ENCODE results near the gene ESYT3. TPM values are rescaled to one million over a fixed set of nuclear protein-coding genes. Genes with fewer than 3 reads are reported as not detected.

The ESYT3 gene
- polyA plus RNA-seq, 1 experiment: 0.01 TPM

DNA sequence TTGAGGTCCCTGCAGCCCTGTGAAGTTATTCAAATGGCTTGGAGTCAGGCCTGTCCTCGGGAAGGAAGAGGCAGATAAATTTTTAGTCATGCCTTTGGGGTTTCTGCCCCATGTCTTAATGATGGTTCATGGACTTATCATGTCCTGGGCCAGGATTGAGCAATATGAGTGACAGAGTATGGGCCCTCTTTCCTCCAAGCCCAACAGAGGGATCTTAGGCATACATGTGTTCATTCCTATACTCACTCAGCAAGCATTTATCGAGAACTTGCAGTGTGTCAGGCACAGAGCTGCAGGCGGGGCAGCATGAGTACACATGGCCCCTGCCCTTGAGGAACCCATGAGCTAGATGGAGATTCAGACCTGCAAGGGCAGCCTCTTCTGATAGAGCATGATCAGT, 6.2 kb downstream of the ESYT3 start:
- no peak for TF ChIP-seq CTCF (IDR thresholded peaks at IDR 0.05; ENCODE audit: low read depth, low read length)
- ChIA-PET CTCF (interaction anchor here (1.1 to 3.1 kb wide), 4 partner anchors 9 to 483 kb away, joined by 3 to 19 read pairs (median 4); no protein-coding TSS in a partner anchor), POLR2A (no interaction called here)
- Histone ChIP-seq H3K27ac (ENCODE audit: low read depth, low read length) (no peak overlapping the region), H3K9me3 (ENCODE audit: control insufficient read depth, insufficient read depth, low read length) (peaks cover 3% of the 10 kb centered on the region; the same call in 1 of the 2 replicates), H3K4me3 (ENCODE audit: low read depth, low read length) (no peak overlapping the region), H3K27me3 (ENCODE audit: control insufficient read depth, insufficient read depth, low read length) (peaks cover 37% of the 10 kb centered on the region)
- DNase-seq (ENCODE audit: low read depth, low spot score): no peak

GRCh38 chr3:138441256-138441655, 6.8 kb downstream of the ESYT3 start:
- Histone ChIP-seq H3K4me3 (ENCODE audit: low read depth, low read length) (no peak overlapping the region), H3K9me3 (ENCODE audit: control insufficient read depth, insufficient read depth, low read length) (peaks cover 3% of the 10 kb centered on the region; the same call in 1 of the 2 replicates), H3K27ac (ENCODE audit: low read depth, low read length) (no peak overlapping the region), H3K27me3 (ENCODE audit: control insufficient read depth, insufficient read depth, low read length) (peaks cover 30% of the 10 kb centered on the region)
- no peak for DNase-seq (ENCODE audit: low read depth, low spot score)
- no peak for TF ChIP-seq CTCF (IDR thresholded peaks at IDR 0.05; ENCODE audit: low read depth, low read length)
- ChIA-PET POLR2A (no interaction called here), CTCF (interaction anchor here (0.5 to 3.1 kb wide), 5 partner anchors 10 to 482 kb away, joined by 3 to 19 read pairs (median 4); no protein-coding TSS in a partner anchor)

GRCh38 chr3:138441742-138442141, 7.3 kb downstream of the ESYT3 start:
- no peak for DNase-seq (ENCODE audit: low read depth, low spot score)
- Histone ChIP-seq H3K27me3 (ENCODE audit: control insufficient read depth, insufficient read depth, low read length) (peaks cover 26% of the 10 kb centered on the region), H3K4me3 (ENCODE audit: low read depth, low read length) (no peak overlapping the region), H3K27ac (ENCODE audit: low read depth, low read length) (no peak overlapping the region), H3K9me3 (ENCODE audit: control insufficient read depth, insufficient read depth, low read length) (peaks cover 3% of the 10 kb centered on the region; the same call in 1 of the 2 replicates)
- CTCF ChIA-PET: interaction anchor here (0.5 to 3.1 kb wide), 7 partner anchors 11 to 482 kb away, joined by 3 to 19 read pairs (median 4); no protein-coding TSS in a partner anchor
- POLR2A ChIA-PET: no interaction called here
- TF ChIP-seq CTCF (IDR thresholded peaks at IDR 0.05; ENCODE audit: low read depth, low read length): no peak

DNA sequence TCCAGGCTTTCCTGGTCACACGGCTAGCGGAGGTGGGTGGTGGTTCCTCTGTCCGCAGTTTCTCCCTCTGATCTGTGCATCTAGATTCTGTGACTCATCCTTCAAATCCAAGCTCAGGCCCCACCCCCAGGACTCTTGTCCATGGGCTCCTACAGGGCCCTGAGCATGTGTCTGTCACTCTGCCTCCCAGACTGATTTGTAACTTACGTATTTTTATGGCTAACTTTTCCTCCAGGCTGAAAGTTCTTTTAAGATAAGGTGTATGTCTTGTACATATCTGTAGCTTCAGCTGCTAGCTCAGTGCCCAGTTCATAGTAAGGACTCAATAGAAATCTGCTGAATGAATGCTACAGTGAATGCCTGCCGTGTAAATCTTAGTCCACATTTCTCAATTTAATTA, 8.0 kb downstream of the ESYT3 start:
- ChIA-PET POLR2A (no interaction called here), CTCF (interaction anchor here (1.0 kb wide), 1 partner anchor 473 kb away, joined by 3 read pairs; no protein-coding TSS in a partner anchor)
- Histone ChIP-seq H3K4me3 (ENCODE audit: low read depth, low read length) (no peak overlapping the region), H3K27ac (ENCODE audit: low read depth, low read length) (no peak overlapping the region), H3K27me3 (ENCODE audit: control insufficient read depth, insufficient read depth, low read length) (peaks cover 19% of the 10 kb centered on the region), H3K9me3 (ENCODE audit: control insufficient read depth, insufficient read depth, low read length) (no peaks in the 10 kb centered on the region)
- DNase-seq (ENCODE audit: low read depth, low spot score): no peak
- no peak for TF ChIP-seq CTCF (IDR thresholded peaks at IDR 0.05; ENCODE audit: low read depth, low read length)

DNA sequence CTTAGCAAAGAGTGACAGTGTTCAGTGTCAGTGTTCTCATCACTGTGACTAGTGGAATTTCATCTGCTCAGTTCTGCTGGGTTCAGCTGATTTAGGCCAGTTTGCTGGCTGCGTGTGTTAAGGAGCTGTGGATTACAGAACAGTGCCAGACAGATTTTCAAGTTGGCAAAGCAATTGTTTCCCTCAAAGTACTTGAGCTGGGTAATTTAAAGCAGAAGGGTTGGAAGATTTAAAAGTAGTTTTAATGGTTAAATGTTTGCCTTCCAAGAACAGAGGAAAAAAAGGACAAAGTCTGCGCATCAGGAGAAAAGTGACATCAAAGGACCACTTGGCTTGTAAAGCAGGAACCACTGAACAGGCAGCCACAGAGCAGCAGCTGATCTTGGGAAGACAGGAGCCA, 8.7 kb downstream of the ESYT3 start:
- Histone ChIP-seq H3K27ac (ENCODE audit: low read depth, low read length) (no peak overlapping the region), H3K9me3 (ENCODE audit: control insufficient read depth, insufficient read depth, low read length) (no peaks in the 10 kb centered on the region), H3K4me3 (ENCODE audit: low read depth, low read length) (no peak overlapping the region), H3K27me3 (ENCODE audit: control insufficient read depth, insufficient read depth, low read length) (peaks cover 13% of the 10 kb centered on the region)
- ChIA-PET CTCF (interaction anchor here (1.1 kb wide), 1 partner anchor 36 kb away, joined by 3 read pairs; no protein-coding TSS in a partner anchor), POLR2A (no interaction called here)
- TF ChIP-seq CTCF (IDR thresholded peaks at IDR 0.05; ENCODE audit: low read depth, low read length): no peak
- DNase-seq (ENCODE audit: low read depth, low spot score): no peak
